HepG2 (cell line): ENCODE data around the gene LBX2. TPM values are rescaled to one million over a fixed set of nuclear protein-coding genes. Genes with fewer than 3 reads are reported as not detected.

Experiments
- ATAC-seq: fragments of 200-7000 bp; cut with Tn5 transposase; 3 replicates; pipeline ENCODE4 v1.9.1; 2020; ENCODE audit warnings: mild to moderate bottlenecking, moderate library complexity
- BruUV-seq: library from RNA; stranded (reverse); fragments of 400-500 nt; replicated peaks from 2 replicates; lab custom pipeline; 2021; lab: Mats Ljungman, UMichigan
- CTCF ChIA-PET: fragments of 300-600 bp; formaldehyde crosslinking; extraction: SDS; loops from one replicate; lab custom pipeline; 2021; ENCODE audit warnings: low total read pairs, inconsistent platforms, low intra/inter-chr PET ratio; lab: Yijun Ruan, JAX
- POLR2A ChIA-PET: fragments of 350-600 bp; sonication (Branson Sonifier 250); formaldehyde crosslinking; loops from one replicate; lab custom pipeline; 2020; ENCODE audit warnings: antibody characterized with exemption, inconsistent platforms; lab: Yijun Ruan, JAX
- DNase-seq: peaks from one replicate; pipeline ENCODE4 v3.0.0-alpha.2; 2015; ENCODE audit warnings: low spot score
- FAIRE-seq: peaks from 3 replicates; lab custom pipeline; 2011; peaks lifted over from hg19 to GRCh38; lab: Jason Lieb, UNC
- H2AFZ ChIP-seq: one replicate; pipeline ENCODE4 v1.6.1; 2011; ENCODE audit warnings: low read length, inconsistent platforms
- H3K27ac ChIP-seq: fragments of 300-600 bp; 3 replicates; pipeline ENCODE4 v1.8.0; 2011; ENCODE audit warnings: mixed run types, mild to moderate bottlenecking, mixed read lengths, low read length, inconsistent platforms; ENCODE audit not compliant: insufficient read depth; ENCODE audit errors: extremely low read length
- H3K27me3 ChIP-seq, 2 experiments: fragments of 200-600 bp in 1 of 2; 2 replicates in 1 of 2; 3 replicates in 1 of 2; pipeline versions ENCODE4 v1.6.0 to v1.8.0; 2011; ENCODE audit warnings: low read length in 2 of 2, mild to moderate bottlenecking in 2 of 2, moderate library complexity in 2 of 2, inconsistent platforms in 1 of 2; ENCODE audit not compliant: insufficient read depth in 2 of 2, control insufficient read depth in 1 of 2
- H3K36me3 ChIP-seq, 2 experiments: fragments of 200-600 bp in 1 of 2; replicated peaks in 1 of 2; 2 replicates in 1 of 2; 3 replicates in 1 of 2; pipeline versions ENCODE4 v1.5.1 to v1.8.0; 2011; ENCODE audit warnings: low read length in 2 of 2, inconsistent platforms in 1 of 2; ENCODE audit not compliant: insufficient read depth in 2 of 2, control insufficient read depth in 1 of 2
- H3K4me1 ChIP-seq: 2 replicates; pipeline ENCODE4 v1.5.1; 2012; ENCODE audit warnings: low read length, inconsistent platforms; ENCODE audit not compliant: insufficient read depth
- H3K4me2 ChIP-seq: 2 replicates; pipeline ENCODE4 v1.6.0; 2011; ENCODE audit warnings: low read depth, low read length, inconsistent platforms
- H3K4me3 ChIP-seq, 3 experiments: fragments of 200-600 bp in 1 of 3; sonication (generic), shearing (Covaris generic) in 1 of 3; replicated peaks in 1 of 3; 2 replicates each; pipeline ENCODE4 v1.5.1; 2011 to 2016; ENCODE audit warnings: low read length in 3 of 3, inconsistent platforms in 2 of 3, low read depth in 2 of 3, mild to moderate bottlenecking in 2 of 3, control low read depth in 1 of 3, mixed read lengths in 1 of 3; ENCODE audit not compliant: insufficient read depth in 1 of 3
- H3K79me2 ChIP-seq: one replicate; pipeline ENCODE4 v1.6.1; 2011; ENCODE audit warnings: low read length, inconsistent platforms; ENCODE audit not compliant: insufficient read depth
- H3K9ac ChIP-seq: 2 replicates; pipeline ENCODE4 v1.6.0; 2011; ENCODE audit warnings: mild to moderate bottlenecking, low read depth, low read length, inconsistent platforms; ENCODE audit not compliant: insufficient read depth
- H3K9me3 ChIP-seq: 2 replicates; pipeline ENCODE4 v1.5.1; 2012; ENCODE audit warnings: mild to moderate bottlenecking, low read length
- H4K20me1 ChIP-seq: 2 replicates; pipeline ENCODE4 v1.6.0; 2011; ENCODE audit warnings: inconsistent platforms, mild to moderate bottlenecking, low read length, moderate library complexity; ENCODE audit not compliant: insufficient read depth
- ARID2 ChIP-seq: sonication (generic); formaldehyde crosslinking; IDR thresholded peaks from 2 replicates; pipeline ENCODE4 v1.8.1; 2022; ENCODE audit warnings: mild to moderate bottlenecking, missing genetic modification reagents, borderline replicate concordance
- ATF7-NPFF ChIP-seq: sonication (generic); formaldehyde crosslinking; IDR thresholded peaks from 2 replicates; pipeline ENCODE4 v1.8.1; 2023; ENCODE audit warnings: mild to moderate bottlenecking, low read depth, missing genetic modification reagents, moderate library complexity
- BORCS8-MEF2B ChIP-seq: sonication (generic); formaldehyde crosslinking; IDR thresholded peaks from 2 replicates; pipeline ENCODE4 v1.8.0; 2022; ENCODE audit warnings: mild to moderate bottlenecking, missing genetic modification reagents
- FOXA1 ChIP-seq, 2 experiments: fragments of 450-650 bp in 1 of 2; sonication (generic) in 1 of 2; formaldehyde crosslinking in 1 of 2; IDR thresholded peaks; 2 replicates each; pipeline versions ENCODE4 v1.4.0 to v1.6.1; 2016 to 2020; ENCODE audit warnings: missing genetic modification reagents in 1 of 2
- HNF4G ChIP-seq, 2 experiments: sonication (generic) in 1 of 2; formaldehyde crosslinking in 1 of 2; IDR thresholded peaks; 2 replicates each; pipeline versions ENCODE4 v1.4.0 to v1.6.1; 2011 to 2020; ENCODE audit warnings: borderline replicate concordance in 2 of 2, low read depth in 2 of 2, mild to moderate bottlenecking in 2 of 2, low read length in 1 of 2, missing genetic modification reagents in 1 of 2, moderate library complexity in 1 of 2
- MXI1 ChIP-seq: IDR thresholded peaks from 3 replicates; pipeline ENCODE4 v1.6.1; 2012; ENCODE audit warnings: low read depth, low read length, inconsistent platforms, borderline replicate concordance
- NPAS2 ChIP-seq: sonication (generic); formaldehyde crosslinking; IDR thresholded peaks from 2 replicates; pipeline ENCODE4 v1.8.0; 2022; ENCODE audit warnings: mild to moderate bottlenecking, missing genetic modification reagents, borderline replicate concordance
- SAFB2 ChIP-seq: sonication (generic); formaldehyde crosslinking; IDR thresholded peaks from 2 replicates; pipeline ENCODE4 v1.5.1; 2020; ENCODE audit warnings: missing genetic modification reagents, low read depth, mild to moderate bottlenecking, borderline replicate concordance
- SRSF4 ChIP-seq: fragments of 200-400 bp; formaldehyde crosslinking; IDR thresholded peaks from one replicate; pipeline ENCODE4 v1.6.1; 2018; ENCODE audit warnings: mild to moderate bottlenecking, low read depth, low read length, moderate library complexity; ENCODE audit not compliant: poor library complexity, severe bottlenecking
- ZBTB8A ChIP-seq: sonication (generic); formaldehyde crosslinking; IDR thresholded peaks from 2 replicates; pipeline ENCODE4 v1.4.0; 2020; ENCODE audit warnings: mild to moderate bottlenecking, low read depth, missing genetic modification reagents, borderline replicate concordance
- ZFP37 ChIP-seq: sonication (generic); formaldehyde crosslinking; IDR thresholded peaks from 2 replicates; pipeline ENCODE4 v1.4.0; 2020; ENCODE audit warnings: missing genetic modification reagents, borderline replicate concordance
- ZNF337 ChIP-seq: sonication (generic); formaldehyde crosslinking; IDR thresholded peaks from 2 replicates; pipeline ENCODE4 v1.5.1; 2020; ENCODE audit warnings: missing genetic modification reagents, low read depth, mild to moderate bottlenecking, borderline replicate concordance
- WGBS: methylation state at CpG from one replicate; pipeline ENCODE4 v1.1.6; 2017; ENCODE audit warnings: low lambda C conversion rate; 5-methylcytosine and 5-hydroxymethylcytosine counted together
- in situ Hi-C: cut with HindIII; loops from 2 replicates; pipeline ENCODE4 v1.10.0; 2017; ENCODE audit warnings: low pct_unique_long_range_greater_than_20kb; ENCODE audit not compliant: extremely low pct_ligation_motif_present
- intact Hi-C: fragments of 100-400 bp; cut with micrococcal nuclease; formaldehyde crosslinking; loops from one replicate; pipeline ENCODE4 v1.10.0; 2022; ENCODE audit not compliant: unreplicated experiment
- polyA plus RNA-seq, 8 experiments: library from polyadenylated mRNA; depleted of rRNA in 3 of 8; stranded (reverse) in 7 of 8; unstranded in 1 of 8; fragments of >200 nt; fragmentation: Illumina TruSeq in 4 of 8; extraction: Trizol in 4 of 8; gene quantifications; 2 replicates each; pipeline versions ENCODE4 v1.2.1 to v1.2.3, GENCODE V29; 2011 to 2016; ENCODE audit warnings: low read depth in 4 of 8, missing spikeins in 1 of 8, mixed read lengths in 1 of 8; ENCODE audit not compliant: insufficient read depth in 1 of 8
- total RNA-seq, 5 experiments: library from RNA; depleted of rRNA; stranded (reverse); fragments of >200 nt; fragmentation: Illumina TruSeq; extraction: Trizol; gene quantifications; 2 replicates each; pipeline ENCODE4 v1.2.3, GENCODE V29; 2016; ENCODE audit warnings: low read depth in 1 of 5
- TF ChIP-seq, protein P1 (sequence below): sonication (generic); formaldehyde crosslinking; IDR thresholded peaks from 2 replicates; pipeline ENCODE4 v1.4.0; 2020; ENCODE audit warnings: missing genetic modification reagents
- TF ChIP-seq, protein P2 (sequence below): sonication (generic); IDR thresholded peaks from 2 replicates; pipeline ENCODE4 v1.6.1; 2016; ENCODE audit warnings: low read depth, borderline replicate concordance
- TF ChIP-seq, protein P3 (sequence below): IDR thresholded peaks from 2 replicates; pipeline ENCODE4 v1.6.1; 2012; ENCODE audit warnings: inconsistent platforms
- TF ChIP-seq, protein P4 (sequence below): IDR thresholded peaks from 2 replicates; pipeline ENCODE4 v1.6.1; 2016; ENCODE audit warnings: missing compliant biosample characterization, missing genetic modification reagents, borderline replicate concordance

Gene LBX2
- total and polyA plus RNA-seq, 2 of the 13 experiments (the other 11 are each of a cell fraction or from before 2014, with no cell fraction given): 6.4 to 8.1 TPM

DNA sequence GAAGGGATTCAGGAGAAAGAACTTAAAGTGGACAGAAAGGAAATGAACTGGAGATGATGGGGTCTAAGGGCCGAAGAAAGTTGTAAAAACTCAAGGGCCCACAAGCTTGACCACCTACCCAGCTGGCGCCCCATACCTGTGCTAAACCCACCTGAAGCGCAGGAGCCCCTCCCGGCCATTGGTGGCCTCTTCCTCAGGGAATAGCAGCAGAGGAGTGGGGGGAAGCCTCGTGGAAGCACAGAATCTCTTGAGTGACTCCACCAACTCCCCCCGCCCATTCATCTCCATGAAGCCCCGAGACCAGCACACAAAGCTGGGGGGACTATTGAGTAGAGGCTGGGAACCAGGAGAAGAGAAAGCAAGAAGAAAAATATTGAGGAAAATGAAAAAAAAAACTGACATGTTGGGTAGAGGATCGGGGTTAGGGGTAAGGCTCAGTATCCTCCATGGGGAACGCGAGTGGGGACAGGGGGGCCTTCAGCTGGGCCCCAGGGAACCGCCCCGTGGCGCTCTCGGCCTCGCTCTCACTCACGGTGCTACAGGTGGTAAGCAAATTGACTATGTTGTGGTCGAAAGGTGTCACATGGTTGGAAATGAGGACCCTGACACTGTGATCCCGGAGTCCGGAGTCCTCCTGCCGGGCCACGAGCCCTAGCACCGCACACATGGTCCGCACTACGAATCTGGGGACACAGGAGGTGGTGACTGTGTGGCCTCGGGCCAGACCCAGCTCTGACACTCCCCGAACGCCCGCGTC, 29.4 kb upstream of the LBX2 start:
- DNase-seq: peak; percentile 49
- H3K4me3 ChIP-seq: peak overlapping the region; percentile 84 to 100 (median 100)
- FAIRE-seq: no peak
- no peaks in the 10 kb centered on the region for H3K9me3 ChIP-seq
- peak; percentile 20 for ATAC-seq
- peaks cover 63% of the 10 kb centered on the region for H3K4me1 ChIP-seq
- peaks cover 50% of the 10 kb centered on the region for H3K79me2 ChIP-seq
- H3K4me2 ChIP-seq: peak overlapping the region; percentile 94
- H3K36me3 ChIP-seq: peaks cover 19 to 33% of the 10 kb centered on the region in 2 experiments
- no TSS peak for BruUV-seq
- ChIA-PET CTCF (interaction anchor here (1.5 to 1.9 kb wide), 2 partner anchors 22 to 46 kb away, joined by 3 to 5 read pairs; partner anchors contain the start of genes CCDC142, PCGF1 and TTC31), POLR2A (interaction anchor here (0.6 to 5.9 kb wide), 20 partner anchors 10 to 261 kb away, joined by 3 to 93 read pairs (median 8); partner anchors contain the start of genes CCDC142, INO80B, LBX2 and LOXL3)
- peak overlapping the region; percentile 99 for H3K9ac ChIP-seq
- in situ Hi-C loops: no loop called here
- H3K27me3 ChIP-seq: no peaks in the 10 kb centered on the region; a peak in 1 of 5 replicates
- peak overlapping the region; percentile 95 for H3K27ac ChIP-seq
- no peak overlapping the region for H2AFZ ChIP-seq
- H4K20me1 ChIP-seq: no peaks in the 10 kb centered on the region
- intact Hi-C loops: loop anchor here (1.0 to 2.0 kb wide), 5 partner anchors 21 to 70 kb away; partner anchors contain the start of genes MRPL53, PCGF1, TTC31 and WBP1
- WGBS: 7% methylated on average over 25 of the region's 29 CpGs
- TF ChIP-seq BORCS8-MEF2B (CRISPR knock-in tag) (peak; percentile 80; the same call in 1 of the 2 replicates), ZNF337 (CRISPR knock-in tag) (0 out of 2 replicates have a peak, but pooled peaks have one; percentile 16), ZFP37 (no peak), ARID2 (peak; percentile 81), HNF4G (IDR thresholded peaks at IDR 0.05; ENCODE audit: borderline replicate concordance, low read depth, low read length) (peak; percentile 38; the same call in 1 of the 2 replicates), HNF4G (CRISPR knock-in tag; IDR thresholded peaks at IDR 0.05; ENCODE audit: borderline replicate concordance, low read depth) (no peak), FOXA1 (IDR thresholded peaks at IDR 0.05) (no peak), FOXA1 (CRISPR knock-in tag; IDR thresholded peaks at IDR 0.05) (0 out of 2 replicates have a peak, but pooled peaks have one; percentile 19), ZBTB8A (CRISPR knock-in tag) (peak; percentile 7; the same call in 1 of the 2 replicates), ATF7-NPFF (CRISPR knock-in tag) (0 out of 2 replicates have a peak, but pooled peaks have one; percentile 34), SAFB2 (CRISPR knock-in tag) (0 out of 2 replicates have a peak, but pooled peaks have one; percentile 18), MXI1 (peak; percentile 16; the same call in 1 of the 3 replicates), NPAS2 (CRISPR knock-in tag) (0 out of 2 replicates have a peak, but pooled peaks have one; percentile 78), SRSF4 (peak; percentile 37)
- TF ChIP-seq, protein P1, sequence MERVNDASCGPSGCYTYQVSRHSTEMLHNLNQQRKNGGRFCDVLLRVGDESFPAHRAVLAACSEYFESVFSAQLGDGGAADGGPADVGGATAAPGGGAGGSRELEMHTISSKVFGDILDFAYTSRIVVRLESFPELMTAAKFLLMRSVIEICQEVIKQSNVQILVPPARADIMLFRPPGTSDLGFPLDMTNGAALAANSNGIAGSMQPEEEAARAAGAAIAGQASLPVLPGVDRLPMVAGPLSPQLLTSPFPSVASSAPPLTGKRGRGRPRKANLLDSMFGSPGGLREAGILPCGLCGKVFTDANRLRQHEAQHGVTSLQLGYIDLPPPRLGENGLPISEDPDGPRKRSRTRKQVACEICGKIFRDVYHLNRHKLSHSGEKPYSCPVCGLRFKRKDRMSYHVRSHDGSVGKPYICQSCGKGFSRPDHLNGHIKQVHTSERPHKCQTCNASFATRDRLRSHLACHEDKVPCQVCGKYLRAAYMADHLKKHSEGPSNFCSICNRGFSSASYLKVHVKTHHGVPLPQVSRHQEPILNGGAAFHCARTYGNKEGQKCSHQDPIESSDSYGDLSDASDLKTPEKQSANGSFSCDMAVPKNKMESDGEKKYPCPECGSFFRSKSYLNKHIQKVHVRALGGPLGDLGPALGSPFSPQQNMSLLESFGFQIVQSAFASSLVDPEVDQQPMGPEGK: peak; percentile 37; the same call in 1 of the 2 replicates
- TF ChIP-seq, protein P2, sequence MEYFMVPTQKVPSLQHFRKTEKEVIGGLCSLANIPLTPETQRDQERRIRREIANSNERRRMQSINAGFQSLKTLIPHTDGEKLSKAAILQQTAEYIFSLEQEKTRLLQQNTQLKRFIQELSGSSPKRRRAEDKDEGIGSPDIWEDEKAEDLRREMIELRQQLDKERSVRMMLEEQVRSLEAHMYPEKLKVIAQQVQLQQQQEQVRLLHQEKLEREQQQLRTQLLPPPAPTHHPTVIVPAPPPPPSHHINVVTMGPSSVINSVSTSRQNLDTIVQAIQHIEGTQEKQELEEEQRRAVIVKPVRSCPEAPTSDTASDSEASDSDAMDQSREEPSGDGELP: no peak
- TF ChIP-seq, protein P3, sequence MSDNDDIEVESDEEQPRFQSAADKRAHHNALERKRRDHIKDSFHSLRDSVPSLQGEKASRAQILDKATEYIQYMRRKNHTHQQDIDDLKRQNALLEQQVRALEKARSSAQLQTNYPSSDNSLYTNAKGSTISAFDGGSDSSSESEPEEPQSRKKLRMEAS: peak; percentile 91
- TF ChIP-seq, protein P4, sequence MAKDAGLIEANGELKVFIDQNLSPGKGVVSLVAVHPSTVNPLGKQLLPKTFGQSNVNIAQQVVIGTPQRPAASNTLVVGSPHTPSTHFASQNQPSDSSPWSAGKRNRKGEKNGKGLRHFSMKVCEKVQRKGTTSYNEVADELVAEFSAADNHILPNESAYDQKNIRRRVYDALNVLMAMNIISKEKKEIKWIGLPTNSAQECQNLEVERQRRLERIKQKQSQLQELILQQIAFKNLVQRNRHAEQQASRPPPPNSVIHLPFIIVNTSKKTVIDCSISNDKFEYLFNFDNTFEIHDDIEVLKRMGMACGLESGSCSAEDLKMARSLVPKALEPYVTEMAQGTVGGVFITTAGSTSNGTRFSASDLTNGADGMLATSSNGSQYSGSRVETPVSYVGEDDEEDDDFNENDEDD: 0 out of 2 replicates have a peak, but pooled peaks have one; percentile 17
